SU-DHL-6 (cell line): ENCODE results near the gene SPCS3.

Source experiments
- CTCF ChIP-seq: fragments of 200-600 bp; sonication (generic); IDR thresholded peaks from one replicate; pipeline ENCODE4 v1.5.1; 2017; ENCODE audit warnings: antibody characterized with exemption, mild to moderate bottlenecking, low read length, moderate library complexity; ENCODE audit not compliant: insufficient read depth, poor library complexity, severe bottlenecking
- EZH2phosphoT487 ChIP-seq: fragments of 200-600 bp; sonication (generic), shearing (Covaris generic); conservative IDR thresholded peaks from 2 replicates; pipeline ENCODE4 v1.6.1; 2018; ENCODE audit warnings: mild to moderate bottlenecking, antibody characterized with exemption, low read length, moderate library complexity, mixed read lengths

GRCh38 chr4:176274441-176274840 is 45.3 kb upstream of the SPCS3 start:
- TF ChIP-seq CTCF, result no peak
- no peak for TF ChIP-seq EZH2phosphoT487
